ENCODE data around the gene SPAG5.

GRCh38 chr17:28646039-28646754, 47.4 kb upstream of the SPAG5 start:
- TF ChIP-seq CTCF (conservative IDR thresholded peaks at IDR 0.05): no peak
- no peak for TF ChIP-seq ZFX (IDR thresholded peaks at IDR 0.05)
